ENCODE results near the gene F2RL1.

- no peak for TF ChIP-seq CTCF (IDR thresholded peaks at IDR 0.05; ENCODE audit: low read length)
- TF ChIP-seq EZH2 (optimal IDR thresholded peaks at IDR 0.05; ENCODE audit: low read depth, low read length) = no peak
Observed at GRCh38 chr5:76831110-76831452, 12.3 kb downstream of the F2RL1 start.
